ENCODE results near the gene PLAAT3.
"Not testable (repeated sequence)": the region's sequence is repeated elsewhere in the genome, so short reads cannot be mapped to it uniquely, and the experiment has no call there.

PLAAT3 gene

DNA sequence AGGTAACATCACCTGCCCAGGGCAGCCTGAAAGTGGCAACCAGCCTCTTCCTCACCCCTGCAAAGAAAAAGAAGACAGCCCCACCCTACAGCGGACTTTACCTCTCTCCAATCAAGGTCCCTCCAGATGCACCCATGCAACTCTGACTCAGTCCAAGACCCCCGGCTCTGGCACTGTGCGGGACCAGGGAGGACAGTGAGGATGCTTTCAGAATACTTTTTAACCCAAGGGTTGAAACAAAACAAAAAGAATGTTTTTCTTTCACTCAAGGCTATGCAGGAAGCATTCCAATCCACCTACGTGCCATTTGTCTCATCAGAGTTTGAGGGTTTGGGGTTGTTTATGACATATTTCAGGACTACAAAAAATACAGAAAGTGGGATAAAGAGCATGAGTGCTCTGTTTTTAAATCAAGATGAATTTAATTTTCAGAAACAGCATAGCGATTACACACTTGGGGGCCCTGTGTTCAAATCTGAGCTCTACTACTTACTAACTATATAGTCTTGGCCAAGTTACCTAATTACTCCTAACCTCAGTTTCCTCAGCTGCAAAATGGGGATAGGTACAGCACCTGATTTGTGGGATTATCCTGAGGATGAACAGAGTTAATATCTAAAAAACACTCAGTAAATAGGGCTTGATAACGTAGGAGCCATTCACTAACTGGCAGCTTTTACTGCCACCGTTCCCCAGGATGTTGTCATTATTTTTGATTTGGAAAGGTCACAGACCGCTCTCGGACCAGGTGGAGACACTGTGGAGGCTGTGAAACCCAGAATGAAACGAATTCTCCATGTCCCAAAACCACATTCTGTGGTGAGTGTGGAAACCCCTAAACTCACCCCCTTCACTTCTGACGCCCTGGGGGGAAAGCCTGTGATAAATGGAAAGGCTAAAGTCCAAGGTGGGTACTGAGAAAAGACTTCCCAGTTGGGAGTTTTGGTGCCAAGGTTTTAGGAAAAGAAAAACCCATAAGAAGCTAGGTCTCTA, 5.6 kb downstream of the PLAAT3 start:
- DNase-seq = no peak

GRCh38 chr11:63603180-63603518, 11.1 kb downstream of the PLAAT3 start:
- DNase-seq = peak; percentile 70 to 90

DNA sequence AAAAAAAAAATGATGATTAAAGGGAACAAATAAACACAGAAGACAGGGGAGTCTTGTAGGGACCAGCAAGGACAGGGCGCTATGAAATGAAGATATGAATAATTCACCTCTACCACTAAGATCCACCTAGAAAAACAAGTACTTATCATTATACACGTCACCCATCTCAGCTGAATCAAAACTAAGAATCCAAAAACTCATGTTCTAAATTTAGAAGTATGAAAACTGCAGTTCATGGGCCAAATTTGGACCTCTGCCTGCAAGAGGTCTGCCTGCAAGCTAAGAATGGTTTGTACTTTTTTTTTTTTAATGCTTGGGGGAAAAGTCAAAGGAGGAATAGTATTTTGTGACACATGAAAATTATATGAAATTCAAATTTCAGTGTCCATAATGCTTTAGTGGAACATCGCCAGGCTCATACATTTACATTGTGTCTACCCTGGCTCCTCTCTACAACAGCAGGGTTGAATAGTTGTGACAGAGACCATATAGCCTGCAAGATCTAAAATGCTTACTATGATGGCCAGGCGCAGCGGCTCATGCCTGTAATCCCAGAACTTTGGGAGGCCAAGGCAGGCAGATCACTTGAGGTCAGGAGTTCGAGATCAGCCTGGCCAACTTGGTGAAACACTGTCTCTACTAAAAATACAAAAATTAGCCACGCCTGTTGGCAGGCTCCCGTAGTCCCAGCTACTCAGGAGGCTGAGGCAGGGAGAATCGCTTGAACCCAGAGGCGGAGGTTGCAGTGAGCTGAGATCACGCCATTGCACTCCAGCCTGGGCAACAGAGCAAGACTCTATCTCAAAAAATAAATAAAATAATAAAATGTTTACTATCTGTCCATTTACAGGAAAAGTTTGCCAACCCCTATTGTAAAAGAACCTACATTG, 11.7 kb downstream of the PLAAT3 start:
- DNase-seq = not testable (repeated sequence)

GRCh38 chr11:63599211-63600122, 14.8 kb downstream of the PLAAT3 start:
- DNase-seq = no peak

GRCh38 chr11:63598556-63598955, 15.7 kb downstream of the PLAAT3 start:
- no peak for DNase-seq

GRCh38 chr11:63595296-63595695, 18.9 kb downstream of the PLAAT3 start:
- DNase-seq = no peak

GRCh38 chr11:63592975-63593395, 21.2 kb downstream of the PLAAT3 start:
- DNase-seq = peak; percentile 25 to 59

DNA sequence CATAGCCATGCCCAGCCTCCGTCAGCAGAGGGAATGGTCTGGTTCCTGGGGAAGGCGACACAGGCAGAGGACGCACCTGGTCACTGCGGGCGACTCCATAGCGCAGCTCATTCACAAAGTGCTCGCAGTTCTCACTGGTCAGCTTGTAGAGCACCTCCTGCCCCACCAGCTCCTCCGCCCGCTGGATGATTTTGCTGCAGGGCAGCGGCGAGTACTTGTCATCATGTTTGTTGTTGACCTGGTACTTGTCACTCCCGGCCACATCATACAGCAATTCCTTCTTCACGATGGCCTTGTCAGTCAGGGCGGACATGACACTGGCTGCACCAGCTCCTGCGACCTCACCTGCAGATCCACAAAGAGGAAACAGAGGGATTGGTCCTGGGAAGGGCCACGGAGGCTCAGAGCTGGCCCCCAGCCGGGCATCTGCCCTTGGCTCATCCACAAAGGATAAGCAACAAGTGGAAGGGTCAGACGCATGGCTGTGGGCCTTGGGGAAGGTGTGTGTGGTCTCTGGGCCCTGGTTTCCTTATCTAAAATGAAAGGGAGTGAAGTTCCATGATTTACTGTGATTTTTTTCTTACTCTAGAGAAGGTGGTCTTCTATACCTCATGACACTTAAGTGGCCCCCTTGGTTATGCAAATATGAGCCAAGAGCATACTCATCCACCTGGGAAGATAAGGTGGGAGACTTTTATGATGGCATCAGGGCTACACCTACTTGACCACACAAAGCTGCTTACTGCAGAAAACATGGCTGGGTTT, 24.0 kb downstream of the PLAAT3 start:
- no peak for DNase-seq

DNA sequence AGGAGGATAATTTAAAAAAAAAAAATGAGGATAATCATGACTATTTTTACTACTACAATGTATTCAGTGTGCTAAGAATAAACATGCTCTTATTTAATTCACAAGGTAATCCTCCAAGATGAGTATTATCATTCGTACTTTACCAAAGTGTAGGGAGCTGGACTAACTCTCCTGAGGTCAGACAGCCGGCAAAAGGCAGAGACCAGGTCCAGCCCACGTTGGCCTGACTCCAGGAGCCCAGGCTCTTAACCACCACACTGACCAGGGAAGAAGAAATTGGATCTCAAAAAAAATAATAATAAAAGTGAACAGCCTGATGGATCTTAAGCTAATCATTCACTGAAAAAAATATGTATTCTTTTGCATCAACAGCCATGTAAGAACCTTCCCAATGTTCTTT, 25.2 kb downstream of the PLAAT3 start:
- no peak for DNase-seq

DNA sequence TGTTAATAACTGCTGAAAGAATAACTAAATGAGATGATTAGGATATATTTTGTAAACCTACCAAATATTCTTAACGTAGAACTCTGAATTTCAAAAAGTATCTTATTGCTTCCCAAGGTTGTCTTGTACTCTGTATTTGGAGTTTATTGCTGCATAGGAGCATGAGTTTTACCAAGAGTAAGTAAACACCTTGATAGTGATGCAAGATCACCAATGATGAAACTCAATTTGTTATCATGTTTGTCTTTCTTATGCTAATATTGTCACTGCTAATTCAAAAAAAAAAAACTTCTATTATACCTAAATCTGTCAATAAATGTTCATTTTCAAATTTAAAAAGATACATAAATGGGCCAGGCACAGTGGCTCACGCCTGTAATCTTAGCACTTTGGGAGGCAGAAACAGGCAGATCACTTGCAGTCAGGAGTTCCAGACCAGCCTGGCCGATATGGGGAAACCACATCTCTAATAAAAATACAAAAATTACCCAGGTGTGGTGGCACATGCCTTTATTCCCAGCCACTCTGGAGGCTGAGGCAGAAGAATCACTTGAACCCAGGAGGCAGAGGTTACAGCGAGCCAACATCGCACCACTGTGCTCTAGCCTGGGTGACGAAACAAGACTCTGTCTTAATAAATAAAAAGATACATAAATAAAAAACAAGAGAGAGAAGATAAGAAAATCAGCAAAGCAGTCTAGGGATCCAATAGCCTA, 27.6 kb downstream of the PLAAT3 start:
- DNase-seq = no peak

GRCh38 chr11:63583357-63583677, 30.9 kb downstream of the PLAAT3 start:
- DNase-seq = no peak

DNA sequence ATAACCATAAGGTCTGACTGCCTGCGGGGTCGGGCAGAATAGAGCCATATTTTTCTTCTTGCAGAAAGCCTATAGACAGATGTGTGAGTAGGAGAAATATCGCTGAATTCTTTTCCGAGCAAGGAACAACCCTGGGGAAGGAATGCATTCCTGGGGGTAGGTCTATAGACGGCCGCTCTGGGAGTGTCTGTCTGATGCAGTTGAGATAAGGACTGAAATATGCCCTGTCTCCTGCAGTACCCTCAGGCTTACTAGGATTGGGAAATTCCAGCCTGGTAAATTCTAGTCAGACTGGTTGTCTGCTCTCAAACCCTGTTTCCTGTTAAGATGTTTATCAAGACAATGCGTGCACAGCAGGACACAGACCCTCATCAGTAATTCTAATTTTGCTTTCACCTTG, 33.0 kb downstream of the PLAAT3 start:
- not testable (repeated sequence) for DNase-seq

DNA sequence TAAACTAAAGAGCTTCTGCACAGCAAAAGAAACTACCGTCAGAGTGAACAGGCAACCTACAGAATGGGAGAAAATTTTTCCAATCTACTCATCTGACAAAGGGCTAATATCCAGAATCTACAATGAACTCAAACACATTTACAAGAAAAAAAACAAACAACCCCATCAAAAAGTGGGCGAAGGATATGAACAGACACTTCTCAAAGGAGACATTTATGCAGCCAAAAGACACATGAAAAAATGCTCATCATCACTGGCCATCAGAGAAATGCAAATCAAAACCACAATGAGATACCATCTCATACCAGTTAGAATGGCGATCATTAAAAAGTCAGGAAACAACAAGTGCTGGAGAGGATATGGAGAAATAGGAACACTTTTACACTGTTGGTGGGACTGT, 35.4 kb downstream of the PLAAT3 start:
- not testable (repeated sequence) for DNase-seq

DNA sequence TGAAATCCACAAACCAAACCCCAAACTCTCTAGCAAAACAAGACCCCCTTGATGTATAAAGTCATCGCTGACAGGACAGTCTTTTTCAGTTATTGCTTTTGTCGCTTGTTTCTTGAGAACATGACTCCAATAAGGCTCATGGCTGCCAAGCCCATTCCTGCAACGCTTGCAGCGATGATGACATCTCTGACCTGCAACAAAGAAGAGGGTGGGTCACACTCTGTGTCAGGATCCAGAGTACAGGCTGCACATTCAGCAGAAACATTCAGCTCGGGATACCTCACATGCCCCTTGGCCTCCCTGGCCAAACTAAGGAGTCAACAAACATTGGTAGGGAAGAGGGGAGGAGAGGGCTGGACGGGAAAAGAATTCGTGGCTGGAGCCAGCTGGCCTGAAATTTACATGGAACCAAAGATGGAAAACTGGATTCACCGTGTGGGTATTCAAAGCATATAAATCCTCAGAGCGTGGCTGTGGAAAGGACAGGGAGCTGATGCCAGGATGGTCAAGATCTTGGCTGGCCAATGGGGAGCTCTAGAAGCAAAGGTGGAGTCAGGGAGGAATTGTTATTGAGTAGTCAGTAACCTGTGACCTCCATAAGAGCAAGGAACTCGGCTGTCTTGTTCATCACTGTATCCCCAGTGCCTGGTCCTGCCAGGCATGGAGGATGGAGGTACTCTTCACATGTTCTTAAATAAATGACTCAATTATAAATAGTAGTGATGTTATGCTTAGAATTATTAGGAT, 39.2 kb downstream of the PLAAT3 start:
- DNase-seq = no peak

DNA sequence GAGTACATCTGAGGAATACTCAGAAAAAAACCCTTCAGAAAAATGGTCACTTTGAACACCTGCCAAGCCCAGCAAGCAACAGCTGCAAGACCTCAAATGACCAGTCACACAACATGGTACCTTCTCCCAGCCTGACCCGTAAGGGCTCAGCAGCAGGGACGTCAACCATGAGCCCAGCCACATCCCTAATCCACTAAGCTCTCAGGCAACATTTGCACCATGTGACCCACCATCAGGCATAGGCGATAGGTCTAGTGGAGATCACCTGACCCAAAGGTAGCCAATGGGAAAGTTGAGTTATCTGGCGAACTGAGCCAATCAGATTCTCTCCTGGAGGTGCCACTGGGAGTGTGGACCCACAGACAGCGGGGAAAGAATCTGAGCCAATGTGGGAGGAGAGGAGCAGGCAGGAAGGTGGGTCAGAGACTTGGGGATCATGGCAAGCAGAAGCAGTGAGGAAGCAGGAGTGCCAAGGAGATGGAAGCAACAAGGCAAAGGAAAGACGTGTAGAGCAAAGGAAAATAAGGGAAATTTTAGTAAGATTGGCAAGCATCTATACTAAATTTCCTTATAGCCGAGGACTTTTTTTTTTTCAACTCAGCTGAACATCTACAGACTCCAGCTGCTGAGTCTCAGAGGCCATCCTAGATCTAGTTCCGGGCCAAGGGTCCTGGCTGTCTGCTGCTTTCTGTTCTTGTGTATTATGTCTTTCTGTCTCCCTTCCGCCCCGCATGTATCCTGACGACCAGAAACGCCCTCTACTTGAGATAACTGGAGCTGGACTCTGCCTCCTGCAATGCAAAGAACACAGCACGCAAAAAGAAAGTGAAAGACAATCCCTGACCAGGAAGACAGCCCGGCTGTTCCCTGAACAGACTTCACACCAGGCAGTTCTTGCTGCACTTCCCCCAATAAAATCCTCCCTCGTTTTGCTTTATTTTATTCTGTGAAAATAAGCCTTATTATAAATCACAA, 40.1 kb downstream of the PLAAT3 start:
- DNase-seq = peak; percentile 70 to 77

GRCh38 chr11:63572026-63572688, 42.1 kb downstream of the PLAAT3 start:
- no peak for DNase-seq

DNA sequence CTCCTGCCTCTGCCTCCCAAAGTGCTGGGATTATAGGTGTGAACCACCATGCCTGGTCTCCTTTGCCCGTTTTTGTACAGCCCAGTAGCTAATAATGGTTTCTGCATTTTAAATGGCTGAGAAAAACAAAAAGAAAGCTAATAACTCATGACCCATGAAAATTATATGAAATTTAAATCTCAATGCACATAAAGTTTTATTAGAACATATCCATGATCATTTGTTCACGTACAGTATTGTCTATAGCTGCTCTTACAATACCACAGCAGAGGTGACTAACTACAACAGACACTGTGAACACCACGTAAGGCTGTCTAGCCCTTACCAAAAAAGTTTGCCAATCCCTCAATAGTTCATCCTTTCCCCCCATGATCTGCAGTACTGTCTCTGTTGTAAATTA, 44.7 kb downstream of the PLAAT3 start:
- DNase-seq = no peak

GRCh38 chr11:63567044-63567840, 47.0 kb downstream of the PLAAT3 start:
- DNase-seq = peak; percentile 80 to 87
